Mammary epithelial cell (primary cell): ENCODE results near the gene TNFRSF14.

Experiments
- CTCF ChIP-seq, 2 donors: IDR thresholded peaks in 1 of 2; conservative IDR thresholded peaks in 1 of 2; 2 replicates each; pipeline ENCODE4 v1.5.1; 2011 to 2012; ENCODE audit warnings: inconsistent platforms in 2 of 2, low read length in 2 of 2, mild to moderate bottlenecking in 2 of 2, control low read depth in 1 of 2, low read depth in 1 of 2; ENCODE audit not compliant: insufficient read depth in 1 of 2; ENCODE audit errors: extremely low read depth in 1 of 2
- EZH2 ChIP-seq: IDR thresholded peaks from 2 replicates; pipeline ENCODE4 v1.6.1; 2012; ENCODE audit warnings: low read length, inconsistent platforms, borderline replicate concordance

- TF ChIP-seq CTCF (conservative IDR thresholded peaks at IDR 0.05 in 1 of 2, IDR thresholded peaks at IDR 0.05 in 1 of 2; ENCODE audit: extremely low read depth in 1 of 2, insufficient read depth in 1 of 2, low read depth in 1 of 2, low read length in 2 of 2) = no peak
- TF ChIP-seq EZH2 = no peak
Observed at GRCh38 chr1:2561446-2561845, 5.3 kb downstream of the TNFRSF14 start.
